Measurements from ENCODE around the gene ANKRD7.
"Not testable (repeated sequence)": the region's sequence is repeated elsewhere in the genome, so short reads cannot be mapped to it uniquely, and the experiment has no call there.

Gene ANKRD7

DNA sequence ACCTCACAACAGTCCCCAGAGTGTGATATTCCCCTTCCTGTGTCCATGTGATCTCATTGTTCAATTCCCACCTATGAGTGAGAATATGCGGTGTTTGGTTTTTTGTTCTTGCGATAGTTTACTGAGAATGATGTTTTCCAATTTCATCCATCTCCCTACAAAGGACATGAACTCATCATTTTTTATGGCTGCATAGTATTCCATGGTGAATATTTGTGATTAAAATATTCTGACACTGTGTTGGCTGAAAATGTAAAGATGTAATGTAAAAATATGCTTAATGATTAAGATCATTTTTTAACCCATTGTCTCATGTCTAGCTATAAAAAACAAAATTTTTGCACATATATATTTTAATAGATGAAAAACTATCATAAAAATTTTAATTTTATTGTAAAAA lies 15.8 kb downstream of the ANKRD7 start:
- not testable (repeated sequence) for DNase-seq

DNA sequence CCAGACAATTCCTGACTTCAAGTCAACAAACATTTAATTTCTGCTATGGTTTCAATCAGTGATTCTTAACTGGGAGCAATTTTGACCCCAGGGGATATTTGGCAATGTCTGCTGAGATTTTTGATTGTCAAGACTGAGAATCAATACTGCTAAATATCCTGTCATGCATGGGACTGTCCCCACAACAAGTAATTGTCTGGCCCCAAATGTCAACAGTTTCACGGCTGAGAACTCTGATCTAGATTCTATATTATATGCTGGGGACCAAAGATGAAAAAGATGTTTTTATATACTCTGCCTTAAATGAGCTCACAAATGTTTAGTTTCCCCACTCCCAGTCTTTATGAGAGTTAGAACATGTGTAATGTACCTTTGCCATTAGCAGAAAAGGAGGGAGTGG lies 19.2 kb downstream of the ANKRD7 start:
- no peak for DNase-seq

DNA sequence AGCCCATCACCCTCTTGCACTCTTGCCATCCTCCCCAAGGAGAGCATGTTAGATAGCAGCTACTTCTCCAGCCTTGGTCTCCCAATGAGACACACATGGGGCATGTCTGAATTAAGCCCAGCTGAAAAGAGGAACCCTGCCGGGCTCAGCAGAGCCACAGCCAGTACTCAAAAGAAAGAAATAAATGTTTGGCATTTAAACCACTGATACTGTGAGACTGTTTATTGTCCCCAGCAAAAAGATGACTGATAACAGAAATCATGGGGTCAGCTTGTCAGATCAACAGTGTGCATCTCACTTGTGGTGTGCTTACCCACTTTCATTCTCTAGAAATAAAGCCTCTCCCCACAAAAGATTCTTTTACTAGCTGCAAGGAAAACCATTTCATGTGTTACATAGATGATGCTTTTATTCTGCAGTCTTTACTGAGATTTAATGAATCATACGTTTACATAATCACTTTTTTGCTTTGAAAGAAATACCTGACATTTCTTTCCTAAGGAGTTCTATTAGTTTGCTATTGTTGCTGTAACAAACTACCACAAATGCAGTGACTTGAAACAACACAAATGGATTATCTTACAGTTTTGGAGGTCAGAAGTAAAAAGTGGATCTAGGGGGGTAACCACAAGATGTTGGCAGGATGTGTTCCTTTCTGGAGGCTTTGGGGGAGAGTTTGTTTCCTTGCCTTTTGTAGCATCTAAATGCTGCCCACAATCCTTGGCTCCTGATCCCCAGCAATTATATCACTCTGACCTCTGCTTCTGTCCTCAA lies 20.9 kb downstream of the ANKRD7 start:
- DNase-seq, result peak; percentile 16

- no peak for DNase-seq
Measured at GRCh38 chr7:118250860-118251494, 26.5 kb downstream of the ANKRD7 start.

- no peak for DNase-seq
Measured at GRCh38 chr7:118252087-118252486, 27.6 kb downstream of the ANKRD7 start.

GRCh38 chr7:118259115-118259514 lies 34.6 kb downstream of the ANKRD7 start:
- no peak for DNase-seq

- DNase-seq, result no peak
Measured at GRCh38 chr7:118264836-118265235, 40.3 kb downstream of the ANKRD7 start.

GRCh38 chr7:118280319-118281012 lies 56.0 kb downstream of the ANKRD7 start:
- DNase-seq, result no peak

DNA sequence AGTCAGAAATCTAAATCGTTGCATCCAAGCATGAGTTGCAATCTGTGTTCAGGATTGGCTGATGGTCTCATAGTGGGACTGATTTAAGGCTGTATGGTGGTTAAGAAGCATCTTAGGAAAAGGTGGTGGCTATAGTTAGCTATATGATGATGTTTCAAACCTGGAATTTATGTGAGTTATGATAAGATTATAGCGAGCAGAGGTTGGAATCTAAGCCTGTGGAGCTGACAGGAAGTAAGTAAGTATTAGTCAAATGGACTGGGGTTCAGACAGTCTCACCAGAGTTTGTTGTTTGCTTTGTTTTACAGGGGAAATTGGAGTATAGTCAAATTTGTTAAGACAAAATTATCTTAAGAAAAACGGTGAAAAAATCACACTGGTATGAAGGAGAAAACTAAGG lies 56.7 kb downstream of the ANKRD7 start:
- no peak for DNase-seq

- DNase-seq, result no peak
Measured at GRCh38 chr7:118285358-118285757, 60.9 kb downstream of the ANKRD7 start.

DNA sequence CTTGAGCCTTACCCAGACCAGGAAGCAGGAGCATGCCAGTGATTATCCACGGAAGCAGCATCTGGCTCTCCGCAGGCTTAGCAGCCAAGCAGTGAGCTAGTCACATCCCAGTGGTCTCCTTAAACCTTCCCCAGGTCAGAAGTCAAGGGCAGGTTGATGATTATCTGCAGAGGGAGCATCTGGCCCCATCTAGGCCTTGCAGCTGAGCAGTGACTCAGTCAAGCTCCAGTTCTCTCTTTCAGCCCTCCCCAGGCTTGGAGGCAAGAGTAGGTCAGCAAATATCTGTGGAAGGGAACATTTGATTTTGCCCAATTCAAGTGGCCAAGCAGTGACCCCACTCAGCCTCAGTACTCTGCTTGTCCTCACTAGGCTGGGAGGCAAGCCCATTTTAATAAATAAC lies 61.6 kb downstream of the ANKRD7 start:
- DNase-seq, result no peak

- DNase-seq, result peak; percentile 74
Measured at GRCh38 chr7:118288098-118288497, 63.6 kb downstream of the ANKRD7 start.

- no peak for DNase-seq
Measured at GRCh38 chr7:118289476-118289875, 65.0 kb downstream of the ANKRD7 start.

All from activated CD4-positive, alpha-beta T cell treated with anti-CD3 and anti-CD28 coated beads, Interleukin-2, Interleukin-6, amounts not matched to agents 100 ng/mL and 50 ng/mL, durations not matched to agents 16 hours and 8 hours (primary cell).